Suppressor macrophage treated with lipopolysaccharide for 4 hours (primary cell): ENCODE results near the gene LHFPL5.

ENCODE experiments used
- DNase-seq: peaks from one replicate; pipeline ENCODE4 v3.0.0-alpha.2; 2020

The LHFPL5 gene

DNA sequence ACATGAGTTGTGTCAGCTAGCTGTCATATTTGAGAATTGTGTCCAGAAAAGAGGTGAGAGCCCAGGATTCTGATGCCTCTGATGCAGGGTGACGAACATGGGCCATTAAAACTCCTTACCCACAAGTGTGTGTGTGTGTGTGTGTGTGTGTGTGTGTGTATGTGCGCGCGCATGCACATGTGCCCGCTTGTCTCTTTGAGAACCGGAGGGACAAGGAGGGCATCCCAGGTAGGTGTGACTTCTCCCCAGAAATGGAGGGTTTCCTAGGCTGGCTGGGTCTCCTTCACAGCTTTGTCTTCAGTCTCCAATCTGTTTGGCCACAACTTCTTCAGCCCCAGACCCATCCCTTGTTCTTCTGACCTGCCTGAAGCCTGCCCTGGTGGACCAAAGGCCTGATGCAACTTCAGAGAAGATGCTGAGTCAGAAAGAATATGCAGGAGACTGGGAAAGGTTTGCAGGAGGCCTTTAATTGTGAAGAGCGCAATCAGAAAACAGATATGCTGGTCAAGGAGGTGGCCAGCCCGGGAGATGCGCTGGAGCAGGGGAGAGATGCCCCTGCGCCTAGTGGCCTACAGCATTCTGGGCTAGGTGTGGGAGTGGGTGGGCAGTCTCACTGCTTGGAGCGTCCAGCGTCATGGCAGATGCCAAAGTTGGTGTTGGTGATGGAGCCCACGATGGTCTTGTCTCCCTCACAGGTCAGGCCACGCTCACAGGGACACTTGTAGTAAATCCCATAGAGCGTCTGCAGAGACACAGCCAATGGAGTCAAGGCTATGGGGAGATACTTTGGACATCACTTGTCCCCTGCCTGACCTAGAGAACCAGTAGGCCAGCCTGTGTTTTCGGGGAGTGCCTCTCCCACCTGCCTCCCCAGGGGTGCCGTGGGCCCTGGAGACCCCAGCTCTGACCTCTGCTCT is 10.4 kb upstream of the LHFPL5 start:
- no peak for DNase-seq

DNA sequence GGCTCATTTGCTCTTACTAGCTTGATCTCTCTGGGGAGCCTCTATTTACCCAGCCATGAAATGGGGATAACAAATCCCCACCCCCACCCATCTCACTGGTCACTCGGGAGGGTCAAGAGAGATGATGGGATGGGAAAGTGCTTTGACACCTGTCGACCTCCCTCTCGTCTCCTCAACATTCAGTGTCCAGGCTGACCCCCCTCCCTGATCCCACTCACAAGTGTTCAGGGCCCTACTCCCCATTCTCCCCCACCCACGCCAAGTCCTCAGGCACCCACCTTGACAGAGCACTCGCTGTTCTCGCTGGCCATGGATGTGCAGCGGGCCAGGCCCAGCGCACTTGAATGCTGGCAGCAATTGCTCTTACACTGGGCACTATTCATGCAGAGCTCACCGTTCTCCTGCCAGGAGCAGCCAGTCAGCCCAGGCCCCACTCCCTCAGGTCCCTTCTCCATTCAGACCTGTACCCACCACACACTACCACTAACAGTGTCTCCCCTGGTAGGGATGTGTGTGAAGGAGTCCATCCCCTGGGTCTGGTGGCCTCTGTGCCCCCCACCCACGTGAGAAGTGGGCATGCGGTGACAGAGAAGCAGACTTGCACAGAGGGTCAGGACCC is 9.6 kb upstream of the LHFPL5 start:
- no peak for DNase-seq

DNA sequence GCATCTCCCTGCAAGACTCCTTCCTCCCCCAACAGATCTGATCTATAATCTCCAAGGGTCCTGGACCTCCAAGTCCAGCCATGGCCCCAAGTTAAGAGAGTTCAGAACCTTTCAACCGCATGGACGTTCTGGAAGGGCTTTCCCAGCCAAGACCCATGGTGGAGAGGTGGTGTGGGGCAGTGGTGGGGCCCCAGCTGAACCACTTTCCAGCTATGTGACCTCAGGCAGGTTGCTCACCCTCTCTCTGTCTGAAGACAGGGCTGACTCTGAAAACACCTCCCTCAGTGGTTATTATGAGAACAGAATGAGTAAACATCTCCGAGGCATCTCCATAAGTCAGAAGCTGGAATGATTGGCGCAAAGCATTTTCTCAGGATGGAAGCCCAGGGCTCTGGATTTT is 8.9 kb upstream of the LHFPL5 start:
- no peak for DNase-seq

DNA sequence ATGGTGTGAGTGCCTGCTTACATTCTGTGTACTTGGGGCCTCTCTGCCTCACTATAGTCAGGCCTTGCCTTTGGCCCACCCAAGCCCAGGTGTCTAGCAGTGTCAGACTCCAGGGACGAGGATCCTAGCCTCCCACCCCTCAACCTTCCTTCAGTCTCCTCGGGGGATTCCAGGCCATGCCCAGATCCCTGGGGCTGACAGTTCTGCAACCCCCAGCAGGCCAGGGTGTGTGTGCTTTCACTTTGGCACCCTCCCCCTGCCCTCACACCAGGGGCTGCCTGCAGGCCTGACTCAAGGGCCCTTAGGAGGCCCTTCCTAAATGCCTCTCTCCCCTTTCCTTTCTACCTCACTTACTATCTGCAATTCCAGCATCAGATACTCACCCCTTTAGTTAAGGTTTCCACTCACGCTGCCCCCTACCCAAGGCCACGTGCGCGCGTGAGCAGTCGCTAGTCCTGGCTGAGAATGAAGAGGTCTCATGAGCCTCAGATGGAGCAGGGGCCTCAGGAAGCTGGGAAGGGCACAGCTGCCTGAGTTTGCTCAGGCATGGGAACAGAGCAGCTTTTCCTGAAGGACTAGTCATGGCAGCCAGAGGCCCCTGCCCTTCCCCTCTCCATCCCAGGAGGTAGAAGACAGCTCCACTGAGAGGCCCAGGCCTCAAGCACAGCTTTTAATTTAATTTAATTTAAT is 7.2 kb upstream of the LHFPL5 start:
- no peak for DNase-seq

DNA sequence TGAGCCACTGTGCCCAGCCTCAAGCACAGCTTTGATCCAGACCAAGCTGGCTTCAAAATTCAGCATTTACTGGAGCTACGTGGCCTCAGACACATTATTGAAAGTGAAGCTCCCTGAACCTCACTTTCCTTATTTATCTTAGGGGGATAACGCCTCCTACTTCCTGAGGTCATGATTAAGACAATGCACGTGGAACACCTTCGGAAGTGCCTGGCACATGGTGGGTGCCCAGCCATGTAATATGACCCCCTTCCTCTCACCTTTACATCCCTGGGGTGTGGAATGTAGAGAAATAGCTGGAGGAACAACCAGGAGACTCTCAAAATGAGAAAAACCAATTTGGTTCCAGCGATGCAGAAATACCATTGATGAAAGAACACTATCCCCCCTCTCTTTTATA is 6.4 kb upstream of the LHFPL5 start:
- DNase-seq: no peak

DNA sequence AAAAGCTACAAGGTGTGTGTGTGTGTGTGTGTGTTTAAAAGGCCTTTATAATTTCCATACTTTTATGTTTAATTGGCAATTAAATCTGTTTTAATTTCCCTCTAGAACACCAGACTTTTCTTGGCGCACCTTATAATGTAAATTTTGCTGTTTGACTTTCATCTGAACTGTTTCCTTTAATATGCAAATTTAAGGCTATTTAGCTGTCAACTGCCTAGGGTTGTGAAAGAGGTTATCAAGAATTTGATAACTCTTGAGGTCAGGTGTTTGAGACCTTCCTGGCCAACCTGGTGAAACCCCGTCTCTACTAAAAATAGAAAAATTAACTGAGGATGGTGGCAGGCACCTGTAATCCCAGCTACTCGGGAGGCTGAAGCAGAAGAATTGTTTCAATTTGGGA is 4.0 kb upstream of the LHFPL5 start:
- no peak for DNase-seq

DNA sequence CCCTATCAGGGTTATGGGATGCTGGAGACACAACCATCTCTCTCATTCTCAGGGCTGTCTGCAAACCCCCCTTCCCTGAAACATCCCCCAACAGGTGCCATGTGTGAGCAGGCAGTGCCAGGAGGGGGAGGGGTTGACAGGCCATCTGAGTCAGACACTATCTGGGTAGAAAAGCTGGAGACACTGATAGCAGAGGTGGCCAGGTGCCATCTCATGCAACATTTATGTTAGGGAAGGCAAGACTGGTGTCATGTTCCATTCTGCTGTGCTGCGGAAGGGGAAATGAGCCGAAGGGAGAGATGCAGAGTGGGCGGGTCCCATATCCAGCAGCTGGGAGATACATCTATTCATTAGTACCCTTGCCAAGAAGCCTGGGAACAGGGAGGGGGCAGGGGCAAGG is 3.5 kb downstream of the LHFPL5 start:
- no peak for DNase-seq

DNA sequence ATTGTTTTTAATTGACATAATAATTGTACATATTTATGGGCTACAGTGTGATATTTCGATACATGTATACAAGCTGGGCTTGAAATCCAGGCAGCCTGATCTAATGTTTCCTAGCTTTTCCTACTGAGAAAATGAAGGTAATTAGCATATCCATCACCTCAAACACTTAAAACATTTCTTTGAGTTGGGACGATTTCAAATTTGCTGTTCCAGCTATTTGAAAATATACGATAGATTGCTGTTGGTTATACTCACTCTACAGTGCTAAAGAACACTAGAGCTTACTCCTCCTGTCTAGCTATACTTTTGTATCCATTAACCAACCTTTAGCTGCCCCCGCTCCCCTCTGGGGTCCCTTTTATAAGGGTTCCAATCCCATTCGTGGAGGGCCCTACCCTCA is 4.7 kb downstream of the LHFPL5 start:
- DNase-seq: no peak

DNA sequence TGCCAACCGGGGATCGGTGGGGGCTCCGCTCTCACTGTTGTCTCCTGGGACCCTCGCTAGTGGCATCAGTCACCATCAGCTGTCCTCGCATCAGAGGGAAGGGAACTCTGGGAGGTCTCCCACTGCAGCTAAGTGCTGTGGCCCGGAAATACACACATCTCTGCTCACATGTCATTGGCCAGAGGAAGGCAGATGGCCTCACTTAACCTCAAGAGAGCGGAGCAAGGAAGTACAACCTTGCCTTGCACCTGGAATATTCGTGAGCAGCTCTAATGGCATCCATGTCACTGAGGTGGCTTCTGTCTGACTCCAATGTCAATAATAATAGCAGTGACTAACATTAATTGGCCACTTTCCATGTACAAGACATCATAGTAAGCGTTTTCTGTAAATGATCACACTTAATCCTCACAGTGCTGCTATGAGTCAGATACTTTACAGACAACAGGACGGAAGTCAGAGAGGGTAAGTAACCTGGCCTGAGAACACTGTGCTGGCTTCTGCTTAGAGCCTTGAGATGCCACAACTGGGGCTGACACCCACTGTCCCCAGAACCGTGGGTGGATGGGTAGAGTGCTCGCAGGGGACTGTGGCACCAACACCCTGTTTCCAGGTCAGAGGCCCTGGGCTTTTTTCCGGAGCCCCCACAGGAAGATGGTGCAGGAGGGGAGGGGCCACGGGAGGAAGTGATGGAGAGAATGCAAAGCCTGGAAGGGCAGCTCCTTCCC is 6.0 kb downstream of the LHFPL5 start:
- peak; percentile 8 for DNase-seq

DNA sequence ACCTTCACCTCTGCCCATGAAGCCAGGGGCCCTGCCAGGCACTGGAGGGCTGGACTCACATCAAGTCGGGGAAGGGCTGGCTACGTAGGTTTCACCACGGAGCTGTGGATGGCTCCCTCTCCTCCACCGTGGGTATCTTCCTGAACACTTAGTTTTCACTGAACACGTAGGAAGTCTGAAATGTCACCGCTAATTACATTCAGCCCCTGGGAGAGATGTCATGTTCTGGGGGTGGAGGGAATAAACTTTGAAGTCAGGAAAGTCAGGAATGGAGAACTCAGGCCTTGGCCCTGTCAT is 6.5 kb downstream of the LHFPL5 start:
- DNase-seq: no peak

DNA sequence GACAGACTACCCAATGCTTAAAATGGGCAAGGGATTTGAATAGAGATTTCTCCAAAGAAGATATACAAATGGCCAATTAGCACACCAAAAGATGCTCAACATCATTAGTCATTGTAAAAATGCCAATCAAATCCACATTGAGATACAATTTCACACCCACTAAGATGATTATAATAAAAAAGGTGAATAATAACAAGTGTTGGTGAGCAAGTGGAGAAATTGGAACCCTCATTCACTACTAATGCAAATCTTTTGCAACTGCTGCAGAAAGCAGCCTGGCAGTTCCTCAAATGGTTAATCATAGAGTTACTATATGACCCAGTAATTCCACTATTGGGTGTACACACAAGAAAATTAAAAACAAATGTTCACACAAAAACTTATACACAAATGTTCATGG is 12.4 kb downstream of the LHFPL5 start:
- DNase-seq: no peak

DNA sequence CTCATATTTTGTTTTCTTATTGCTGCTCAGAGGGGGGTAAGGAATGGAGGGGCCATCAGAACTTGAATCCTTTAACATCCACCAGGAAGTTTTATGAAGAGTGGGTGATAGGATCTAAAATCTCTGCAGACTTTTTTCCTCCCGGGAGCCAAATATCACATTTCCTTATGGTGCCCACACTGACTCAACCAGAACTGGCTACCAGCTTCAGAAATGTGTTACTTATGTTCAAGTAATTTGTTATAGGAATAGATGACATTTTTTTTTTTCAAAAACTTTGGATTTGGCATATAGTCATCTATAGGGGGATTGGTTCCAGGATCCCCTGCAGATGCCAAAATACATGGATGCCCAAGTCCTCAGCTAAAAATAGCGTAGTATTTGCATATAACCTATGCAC is 18.4 kb downstream of the LHFPL5 start:
- no peak for DNase-seq

DNA sequence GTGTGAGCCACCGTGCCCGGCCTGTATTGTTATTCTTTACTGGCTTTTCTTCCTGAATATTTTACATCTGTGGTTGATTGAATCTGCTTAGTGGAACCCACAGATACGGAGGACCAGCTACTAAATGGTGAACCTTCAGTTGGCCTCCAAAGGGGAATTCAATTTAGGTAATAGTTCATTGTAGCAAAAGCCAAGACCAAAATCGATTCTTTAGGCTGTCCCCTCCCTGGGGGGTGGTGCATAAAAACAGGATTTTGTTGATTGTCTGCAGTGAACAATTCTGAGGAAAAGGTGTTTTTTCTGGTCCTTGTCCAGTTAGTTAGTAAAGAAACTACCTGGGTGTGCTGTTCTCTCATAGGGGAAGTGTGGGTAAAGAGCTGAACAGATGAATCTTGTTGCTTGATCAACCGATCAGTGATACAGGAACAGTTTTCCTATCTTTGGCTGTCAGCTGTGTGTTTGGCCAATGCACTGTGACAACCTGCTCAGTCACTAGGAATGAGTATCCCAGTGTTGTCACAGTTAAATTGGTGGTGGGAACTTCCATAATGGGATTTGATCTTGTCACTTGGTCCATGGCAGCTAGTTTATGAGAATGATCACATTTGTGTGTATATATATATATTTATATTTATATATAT is 19.5 kb downstream of the LHFPL5 start:
- no peak for DNase-seq

DNA sequence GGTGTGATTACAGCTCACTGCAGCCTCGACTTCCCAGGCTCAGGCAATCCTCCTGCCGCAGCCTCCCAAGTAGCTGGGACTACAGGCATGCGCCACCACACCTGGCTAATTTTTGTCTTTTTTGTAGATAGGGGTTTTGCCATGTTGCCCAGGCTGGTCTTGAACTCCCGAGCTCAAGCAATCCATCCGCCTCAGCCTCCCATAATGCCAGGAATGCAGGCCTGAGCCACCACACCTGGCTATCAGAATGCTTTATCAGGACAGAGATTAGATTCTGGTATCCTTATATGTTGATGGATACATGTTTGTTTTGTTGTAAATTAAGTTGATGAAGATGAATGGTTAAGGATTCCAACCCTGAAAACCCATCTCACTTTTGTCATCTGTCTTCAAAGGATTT is 24.2 kb downstream of the LHFPL5 start:
- no peak for DNase-seq

DNA sequence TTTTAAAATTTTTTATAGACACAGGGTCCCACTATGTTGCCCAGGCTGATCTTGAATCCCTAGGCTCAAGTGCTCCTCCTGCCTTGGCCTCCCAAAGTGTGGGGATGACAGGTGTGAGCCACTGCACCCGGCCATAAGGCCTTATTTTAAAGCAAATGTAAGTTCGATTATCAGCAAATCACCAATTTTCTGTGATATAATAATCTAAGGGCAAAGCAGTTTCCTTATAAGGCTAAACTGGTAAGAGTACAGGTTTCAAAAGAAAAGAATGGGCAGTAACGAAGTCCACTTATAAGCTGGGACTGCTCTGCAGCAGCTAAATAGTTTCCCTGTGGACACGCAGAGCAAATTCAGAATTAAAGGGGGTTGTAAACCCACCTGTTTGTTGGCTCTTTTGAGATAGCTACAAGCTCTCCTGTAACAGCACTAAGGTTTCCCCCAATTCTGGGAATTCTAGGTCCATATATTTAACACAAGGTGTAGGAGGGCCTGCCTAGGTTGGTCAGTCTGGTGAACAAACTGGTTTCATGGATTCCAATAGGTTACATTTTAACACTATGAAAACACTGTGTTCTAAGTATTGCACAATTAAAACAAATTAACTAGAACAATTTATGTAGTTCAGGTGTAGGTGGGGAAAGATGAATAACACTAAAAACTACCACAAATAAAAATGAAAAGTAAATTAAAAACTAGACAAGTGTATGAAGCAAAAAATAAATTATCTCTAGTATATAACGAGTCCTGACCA is 26.3 kb downstream of the LHFPL5 start:
- DNase-seq: no peak

DNA sequence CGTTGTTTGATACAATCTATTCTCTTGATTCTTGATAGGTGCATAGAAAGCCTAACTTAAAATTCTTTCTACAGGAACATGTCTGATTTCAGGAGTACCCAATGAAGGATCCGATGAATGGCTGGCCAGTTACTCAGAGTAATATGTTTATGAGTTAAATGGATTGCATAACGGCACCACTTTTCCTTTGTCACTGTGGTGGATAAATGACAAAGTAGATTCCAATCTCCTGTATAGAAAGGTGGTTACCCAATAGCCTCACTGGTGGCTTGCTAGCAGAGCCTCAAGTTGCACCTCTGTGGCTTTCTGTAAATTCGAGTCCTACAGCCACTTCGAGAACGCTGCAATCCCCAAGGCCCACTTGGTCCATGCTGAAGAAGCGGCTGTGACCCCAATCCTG is 28.4 kb downstream of the LHFPL5 start:
- DNase-seq: peak; percentile 26

DNA sequence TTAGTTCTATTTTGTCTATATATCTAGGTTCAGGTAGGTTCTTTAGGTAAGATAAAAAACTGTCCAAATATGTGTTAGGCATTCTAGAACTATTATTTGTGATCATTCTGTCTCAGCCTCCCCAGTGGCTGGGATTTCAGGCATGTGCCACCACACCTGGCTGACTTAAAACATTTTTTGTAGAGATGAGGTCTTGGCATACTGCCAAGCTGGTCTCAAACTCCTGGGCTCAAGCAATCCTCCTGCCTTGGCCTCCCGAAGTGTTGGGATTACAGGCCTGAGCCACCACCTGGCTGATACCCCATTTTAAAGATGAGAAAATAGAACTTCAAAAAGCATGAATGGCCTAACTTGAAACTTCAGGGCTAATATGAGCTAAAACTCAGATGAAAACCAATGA is 33.9 kb downstream of the LHFPL5 start:
- no peak for DNase-seq

DNA sequence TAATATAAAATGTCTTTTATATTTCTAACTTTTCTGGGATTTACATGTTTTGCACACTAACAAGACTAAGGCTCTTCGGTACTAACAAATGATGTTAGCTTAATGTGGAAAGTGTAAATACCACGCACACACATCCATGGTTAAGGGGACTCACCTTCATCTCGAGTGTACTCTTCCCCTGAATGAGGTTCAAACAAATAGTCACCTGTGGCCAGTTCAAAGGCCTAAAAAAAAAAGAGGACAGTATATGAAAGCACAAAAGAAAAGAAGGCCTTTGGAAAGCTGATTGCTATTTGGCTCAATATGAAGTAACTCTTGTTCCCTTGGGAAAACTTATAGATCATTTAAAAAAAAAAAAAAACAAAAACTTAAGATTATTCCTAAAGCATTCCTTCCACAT is 37.2 kb downstream of the LHFPL5 start:
- no peak for DNase-seq

DNA sequence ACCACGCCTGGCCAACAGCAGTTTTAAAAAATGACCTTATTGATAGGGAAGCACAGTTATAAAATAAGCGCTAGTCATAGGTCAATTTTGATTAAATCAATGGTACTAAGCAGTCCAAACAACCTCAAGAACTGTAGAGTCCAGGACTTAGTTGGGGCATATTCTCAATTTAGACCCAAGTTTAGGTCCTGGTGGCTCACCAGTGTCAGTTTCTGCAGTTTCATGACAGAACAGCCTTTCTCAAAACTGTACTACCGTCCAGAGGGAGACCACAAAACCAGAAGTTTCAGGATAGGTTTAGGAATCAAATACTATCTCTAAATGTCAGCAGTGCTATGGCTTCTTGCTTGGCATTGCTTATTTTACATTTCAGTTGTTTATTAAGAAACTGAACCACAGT is 39.1 kb downstream of the LHFPL5 start:
- no peak for DNase-seq

DNA sequence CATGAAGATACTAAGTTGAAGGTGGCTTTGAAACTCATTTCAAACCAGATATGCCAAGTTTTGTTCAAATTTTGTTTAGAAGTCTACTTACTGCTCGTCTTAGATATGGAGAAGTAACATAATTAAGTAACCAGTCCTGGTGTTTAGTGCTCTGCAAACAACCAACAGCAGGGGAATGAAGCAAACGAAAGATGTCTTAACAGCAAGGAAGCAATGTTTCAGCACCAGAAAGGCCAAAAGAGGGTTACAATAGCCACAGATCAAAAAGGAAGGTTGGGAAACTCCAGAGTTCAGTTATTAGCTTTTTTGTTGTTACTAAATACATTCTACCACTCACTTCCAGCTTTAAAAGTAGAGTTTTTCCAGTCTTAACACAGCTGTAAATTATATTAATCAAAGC is 45.1 kb downstream of the LHFPL5 start:
- DNase-seq: peak; percentile 39

DNA sequence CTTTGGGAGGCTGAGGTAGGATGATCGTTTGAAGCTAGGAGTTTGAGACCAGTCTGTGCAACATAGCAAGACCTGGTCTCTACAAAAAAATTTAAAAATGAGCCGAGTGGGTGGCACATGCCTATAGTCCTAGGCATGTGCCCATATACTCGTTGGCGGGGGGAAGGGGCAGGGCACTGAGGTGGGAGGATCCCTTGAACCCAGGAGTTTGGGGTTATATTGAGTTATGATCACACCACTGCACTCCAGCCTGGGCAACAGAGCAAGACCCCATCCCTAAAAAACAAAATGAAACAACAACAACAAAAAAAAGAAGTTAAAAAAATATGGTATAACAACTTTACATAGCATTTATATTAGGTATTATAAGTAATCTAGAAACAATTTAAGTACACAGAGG is 47.8 kb downstream of the LHFPL5 start:
- DNase-seq: no peak

DNA sequence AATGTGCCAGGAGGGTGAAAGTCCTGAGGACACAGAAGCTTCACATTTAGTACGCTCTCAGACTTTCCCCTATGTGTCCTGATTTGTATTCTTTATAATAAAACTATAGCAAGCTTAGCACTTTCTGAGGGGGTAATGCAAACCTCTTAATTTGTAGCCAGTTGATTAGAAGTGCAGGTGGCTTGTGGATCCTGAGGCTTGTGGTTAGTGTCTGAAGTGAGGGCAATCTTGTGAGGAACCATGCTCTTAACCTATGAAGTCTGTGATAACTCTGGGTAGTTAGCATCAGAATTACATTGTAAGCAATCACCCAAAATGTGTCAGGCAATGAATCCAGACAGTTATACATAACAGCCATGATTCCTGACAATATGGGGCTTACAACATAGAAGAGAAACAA is 51.1 kb downstream of the LHFPL5 start:
- DNase-seq: no peak
